COLO668 (cell line): ENCODE results near the gene EPB41.
"Not testable (repeated sequence)": the region's sequence is repeated elsewhere in the genome, so short reads cannot be mapped to it uniquely, and the experiment has no call there.

Experiments used
- DNase-seq: peaks from one replicate; lab custom pipeline; 2025; ENCODE audit not compliant: unreplicated experiment; lab: John Stamatoyannopoulos, UW

The EPB41 gene

GRCh38 chr1:28926629-28927265 is 12.4 kb downstream of the EPB41 start:
- DNase-seq, result peak; percentile 30

DNA sequence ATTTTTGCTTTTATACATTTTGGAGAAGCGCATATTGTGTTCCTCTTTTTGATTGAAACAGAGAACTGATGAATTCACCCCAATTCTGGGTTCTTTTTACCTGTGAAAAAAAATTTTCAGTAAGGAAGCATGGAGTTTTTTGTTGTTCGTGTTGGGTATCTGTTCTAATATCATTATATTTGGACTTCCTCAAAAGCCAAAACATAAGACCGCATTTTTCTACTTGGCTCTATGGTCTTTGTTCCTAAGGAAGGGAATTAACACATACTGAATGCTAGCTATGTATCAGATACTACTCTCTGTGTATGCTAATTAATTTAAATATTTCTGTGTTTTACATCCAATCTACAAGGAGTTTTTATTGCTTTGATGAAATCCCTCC is 12.9 kb downstream of the EPB41 start:
- DNase-seq, result no peak

DNA sequence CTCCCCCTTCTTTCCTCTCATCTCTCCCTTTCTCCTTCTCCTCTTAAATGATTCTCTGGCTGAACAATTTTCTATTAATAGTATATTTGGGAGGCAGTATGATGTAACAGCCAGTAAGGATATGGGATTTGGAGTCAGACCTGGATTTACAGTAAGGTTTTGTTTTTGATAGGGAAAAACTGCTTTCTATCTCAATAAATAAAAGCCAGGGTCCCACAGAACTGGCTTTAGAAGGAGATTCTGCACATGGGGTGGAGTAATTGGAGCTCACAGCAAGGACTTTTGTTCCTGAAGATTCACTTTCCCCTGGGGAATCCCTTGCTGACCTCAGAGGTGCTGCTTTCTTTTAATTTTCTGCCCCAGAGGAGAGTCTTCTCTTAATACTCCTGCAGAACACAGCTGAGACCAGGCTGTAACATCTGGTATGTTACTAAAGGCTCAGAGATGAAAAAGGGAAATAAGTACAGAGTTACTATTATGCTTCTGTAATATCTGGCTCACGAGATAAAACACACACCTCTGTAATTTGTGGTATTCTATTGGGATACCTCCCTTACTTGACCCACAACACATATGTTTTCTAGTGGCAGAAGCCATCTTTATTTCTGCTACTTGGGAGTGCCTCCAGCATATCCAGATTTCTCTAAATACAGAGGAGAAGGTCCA is 13.4 kb downstream of the EPB41 start:
- DNase-seq, result no peak

- no peak for DNase-seq
These were observed 14.1 kb downstream of the EPB41 start for GRCh38 chr1:28928314-28928941.

DNA sequence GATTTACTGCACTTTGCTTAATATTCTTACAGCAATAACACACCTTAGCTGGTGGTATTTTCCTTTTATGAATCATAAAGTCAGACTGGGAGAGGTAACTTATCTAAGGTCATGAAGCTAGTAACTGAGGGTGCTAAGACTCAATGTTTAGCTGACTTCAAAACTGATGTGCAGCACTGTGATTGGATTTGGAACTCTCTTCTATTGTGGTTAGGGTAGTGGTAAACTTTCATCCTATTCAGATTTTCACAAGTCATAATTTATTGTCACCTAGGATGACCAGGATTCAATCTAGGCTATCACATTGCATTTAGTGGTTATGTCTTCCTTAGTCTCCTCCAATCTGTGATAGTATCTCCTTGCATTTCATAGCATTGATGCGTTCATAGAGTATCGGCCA is 18.9 kb downstream of the EPB41 start:
- DNase-seq, result no peak

DNA sequence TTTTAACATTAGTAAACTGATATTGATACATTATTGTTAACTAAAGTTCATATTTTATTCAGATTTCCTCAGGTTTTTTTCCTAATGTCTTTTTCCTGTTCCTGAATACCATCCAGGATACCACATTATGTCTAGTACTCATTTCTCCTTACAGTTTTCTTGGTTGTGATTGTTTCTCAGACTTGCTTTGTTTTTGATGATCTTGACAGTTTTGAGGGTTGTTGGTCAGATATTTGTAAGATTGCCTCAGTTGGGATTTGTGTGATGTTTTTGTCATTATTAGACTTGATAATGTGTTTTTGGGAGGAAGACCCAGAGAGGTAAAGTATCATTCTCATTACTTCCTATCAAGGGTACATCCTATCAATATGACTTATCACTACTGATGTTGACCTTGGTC is 19.5 kb downstream of the EPB41 start:
- no peak for DNase-seq

- no peak for DNase-seq
These were observed 20.3 kb downstream of the EPB41 start for GRCh38 chr1:28934676-28935075.

GRCh38 chr1:28935293-28935692 is 20.9 kb downstream of the EPB41 start:
- no peak for DNase-seq

DNA sequence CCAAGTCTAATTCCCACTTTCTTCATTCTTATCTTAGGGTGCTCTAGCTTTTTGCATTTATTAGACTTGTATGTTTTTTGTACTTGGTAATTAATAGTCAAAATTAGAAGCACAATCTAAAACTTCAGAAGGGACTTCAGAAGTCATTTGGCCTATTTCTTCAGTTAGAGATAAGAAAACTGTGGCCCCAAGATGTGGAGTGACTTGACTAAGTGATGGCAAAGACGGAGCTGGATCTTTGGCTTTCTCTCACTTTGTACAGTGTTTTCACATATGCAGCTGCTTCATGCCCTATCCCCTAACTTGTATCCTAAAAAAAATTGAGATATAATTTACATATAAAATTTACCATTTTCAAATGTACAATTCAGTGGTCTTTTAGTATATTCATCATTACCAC is 21.7 kb downstream of the EPB41 start:
- DNase-seq, result no peak

- DNase-seq, result no peak
These were observed 22.2 kb downstream of the EPB41 start for GRCh38 chr1:28936528-28936927.

GRCh38 chr1:28943581-28943980 is 29.2 kb downstream of the EPB41 start:
- not testable (repeated sequence) for DNase-seq

- DNase-seq, result no peak
These were observed 35.6 kb downstream of the EPB41 start for GRCh38 chr1:28950006-28950405.

GRCh38 chr1:28950449-28950848 is 36.1 kb downstream of the EPB41 start:
- DNase-seq, result no peak

DNA sequence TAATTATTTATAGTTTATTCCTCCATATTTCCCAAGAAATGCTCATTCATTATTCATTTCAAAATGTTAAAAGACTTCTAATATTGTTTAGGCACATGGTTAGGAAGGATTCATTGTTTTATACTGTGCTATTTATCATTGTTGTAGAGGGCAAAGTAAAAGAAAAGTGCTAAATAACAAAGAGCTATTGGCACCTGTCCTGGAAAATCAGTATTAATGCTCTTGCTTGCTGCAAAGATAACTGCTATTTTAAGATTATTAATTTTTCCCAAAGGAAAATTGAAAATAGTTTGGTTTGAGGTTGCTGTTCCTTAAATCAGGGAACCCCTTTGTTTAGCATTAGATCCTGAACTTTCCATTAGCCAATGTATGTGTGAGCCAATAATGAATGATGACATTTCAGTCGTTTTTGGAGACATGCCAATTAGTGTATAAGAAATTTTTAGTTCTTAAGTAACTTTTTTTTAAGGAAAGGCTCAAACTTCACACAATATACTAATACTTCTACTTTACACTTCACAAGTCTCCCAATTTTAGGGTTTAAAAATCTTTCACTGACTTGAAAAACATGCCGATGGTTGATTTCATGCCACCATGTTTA is 39.9 kb downstream of the EPB41 start:
- no peak for DNase-seq

- DNase-seq, result peak; percentile 53
These were observed 41.7 kb downstream of the EPB41 start for GRCh38 chr1:28956038-28956464.

DNA sequence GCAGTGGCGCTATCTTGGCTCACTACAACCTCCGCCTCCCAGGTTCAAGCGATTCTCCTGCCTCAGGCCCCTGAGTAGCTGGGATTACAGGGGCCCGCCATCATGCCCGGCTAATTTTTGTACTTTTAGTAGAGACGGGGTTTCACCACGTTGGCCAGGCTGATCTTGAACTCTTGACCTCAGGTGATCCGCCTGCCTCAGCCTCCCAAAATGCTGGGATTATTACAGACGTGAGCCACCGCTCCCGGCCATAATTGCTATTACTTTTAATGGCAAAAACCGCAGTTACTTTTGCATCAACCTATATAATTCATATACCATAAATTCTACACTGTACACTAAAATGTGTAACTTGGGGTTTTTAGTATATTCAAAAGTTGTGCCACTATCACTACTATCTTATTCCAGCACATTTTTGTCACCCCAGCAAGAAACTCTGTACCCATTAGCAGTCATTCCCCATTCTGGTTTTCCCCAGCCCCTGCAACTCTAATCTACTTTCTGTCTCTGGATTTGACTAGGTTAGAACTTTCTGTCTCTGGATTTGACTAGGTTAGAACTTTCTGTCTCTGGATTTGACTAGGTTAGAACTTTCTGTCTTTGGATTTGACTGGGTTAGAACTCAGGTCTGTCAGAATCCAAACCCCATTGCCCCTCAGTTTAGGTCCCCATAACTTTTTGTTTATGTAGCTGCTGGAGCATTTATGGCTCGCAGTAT is 47.9 kb downstream of the EPB41 start:
- DNase-seq, result not testable (repeated sequence)

DNA sequence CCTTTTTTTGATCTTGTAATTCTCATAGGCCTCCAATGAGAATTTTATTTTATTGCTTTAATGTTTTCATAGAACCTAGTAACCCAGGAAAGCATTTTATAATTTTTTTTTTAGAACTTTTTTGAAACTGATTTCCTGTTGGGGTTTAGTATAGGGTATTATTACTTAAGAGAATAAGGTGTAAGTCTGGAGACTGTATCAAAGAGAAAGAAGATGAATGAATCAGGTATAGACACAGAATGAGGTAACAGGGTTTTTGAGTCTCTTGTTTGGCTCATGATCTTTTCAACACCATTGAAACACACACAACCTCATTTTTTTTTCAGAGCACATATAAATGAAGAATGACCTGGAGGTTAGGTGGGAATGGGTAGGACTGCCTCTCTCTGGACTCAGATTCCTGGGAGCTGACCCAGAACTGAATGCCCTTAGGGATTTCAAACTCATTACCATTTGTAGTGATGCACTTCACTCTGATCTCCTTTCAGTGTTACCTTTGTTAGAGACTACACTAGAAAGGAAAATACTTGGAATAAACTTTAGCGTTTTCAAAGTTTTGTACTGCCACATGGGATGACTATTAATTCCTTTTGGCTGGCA is 51.0 kb downstream of the EPB41 start:
- no peak for DNase-seq

DNA sequence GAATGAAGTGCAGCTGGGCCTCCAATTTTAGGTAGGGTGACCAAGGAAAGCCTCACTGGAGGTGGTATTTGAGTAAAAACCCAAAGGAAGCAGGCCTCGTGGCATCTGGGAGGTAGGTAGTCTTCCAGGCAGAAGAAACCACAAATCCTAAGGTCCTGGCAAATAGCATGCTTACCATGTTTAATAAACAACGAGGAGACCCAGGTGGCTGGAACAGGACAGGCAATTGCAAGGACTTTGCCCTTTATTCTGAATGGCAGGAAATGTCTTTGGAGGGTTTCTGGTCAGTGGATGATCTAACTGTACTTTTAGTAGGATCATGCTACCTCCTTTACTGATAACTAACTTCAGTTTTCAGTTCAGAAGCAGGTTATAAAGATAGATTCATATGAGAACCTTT is 52.2 kb downstream of the EPB41 start:
- DNase-seq, result peak; percentile 47

DNA sequence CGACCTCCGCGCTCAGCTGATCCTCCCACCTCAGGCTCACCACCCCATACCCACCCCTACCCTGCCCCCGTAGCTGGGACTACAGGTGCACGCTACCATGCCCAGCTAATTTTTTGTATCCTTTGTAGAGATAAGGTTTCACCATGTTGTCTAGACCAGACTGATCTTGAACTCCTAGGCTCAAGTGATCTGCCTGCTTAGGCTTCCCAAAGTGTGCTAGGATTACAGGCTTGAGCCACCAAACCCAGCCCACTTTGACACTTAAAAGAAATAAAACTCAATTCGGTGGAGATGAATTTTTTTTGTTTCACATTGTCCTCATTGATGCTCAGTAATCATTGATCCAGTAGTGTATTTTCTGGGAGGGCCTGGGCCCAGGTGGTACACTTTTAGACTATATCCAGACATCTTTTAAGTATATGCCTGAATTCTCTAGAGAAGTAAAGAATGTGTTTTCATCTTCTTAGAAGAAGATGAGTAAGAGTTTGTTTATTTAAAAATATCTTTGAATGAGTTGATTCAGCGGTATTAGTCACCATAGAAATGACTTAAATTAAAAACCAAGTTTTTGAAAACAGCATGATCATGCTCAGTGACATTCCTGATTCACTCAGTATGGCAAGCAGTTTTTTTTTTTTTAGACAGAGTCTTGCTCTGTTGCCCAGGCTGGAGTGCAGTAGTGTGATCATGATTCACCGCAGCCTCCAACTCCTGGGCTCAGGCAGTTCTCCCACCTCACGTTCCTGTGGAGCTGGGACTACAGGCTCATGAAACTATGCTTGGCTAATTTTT is 57.8 kb downstream of the EPB41 start:
- DNase-seq, result no peak
